C4-2B (cell line): Measurements from ENCODE around the gene FCGR3B.
"Not testable (repeated sequence)": the region's sequence is repeated elsewhere in the genome, so short reads cannot be mapped to it uniquely, and the experiment has no call there.

Experiments used
- CTCF ChIP-seq: fragments of 450-650 bp; conservative IDR thresholded peaks from 2 replicates; pipeline ENCODE4 v1.5.1; 2017; ENCODE audit warnings: mild to moderate bottlenecking
- ZFX ChIP-seq: fragments of 450-650 bp; IDR thresholded peaks from 2 replicates; pipeline ENCODE4 v1.6.1; 2017

DNA sequence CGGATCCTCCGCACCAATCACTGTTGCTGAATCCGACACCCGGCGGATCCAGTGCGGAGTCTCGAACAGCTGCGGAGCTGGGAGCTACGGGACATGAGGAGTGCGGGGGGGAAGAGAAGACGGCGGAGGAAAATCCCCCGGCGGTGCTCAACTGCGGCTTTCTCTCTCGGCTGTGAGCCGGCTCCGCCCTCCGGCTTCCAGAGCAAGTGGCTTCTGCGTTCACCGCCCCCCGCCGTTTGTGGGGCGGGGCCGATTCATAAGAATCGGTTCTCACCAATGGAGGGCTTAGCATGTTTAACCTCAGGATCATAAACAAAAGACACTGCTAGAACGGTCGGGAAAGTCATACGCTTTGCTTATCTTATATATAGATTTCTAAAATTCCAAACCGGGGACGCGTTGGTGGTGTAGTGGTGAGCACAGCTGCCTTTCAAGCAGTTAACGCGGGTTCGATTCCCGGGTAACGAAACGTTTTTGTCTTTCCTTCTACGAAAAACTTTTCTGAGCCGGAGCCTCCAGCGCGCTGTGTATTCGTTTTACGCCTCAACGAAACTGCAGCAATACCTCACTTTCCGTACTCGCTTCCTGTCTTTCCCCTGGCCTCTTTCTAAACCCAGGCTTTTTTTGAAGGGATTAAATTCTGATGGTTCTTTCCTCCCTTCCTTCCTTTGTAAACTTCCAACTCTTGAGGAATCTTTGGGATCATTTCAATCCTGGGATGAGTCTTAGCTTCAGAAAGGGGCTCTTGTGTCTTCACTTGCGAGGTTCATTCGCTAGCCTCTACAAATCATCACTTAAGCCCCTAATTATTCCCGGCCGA lies 18.4 kb downstream of the FCGR3B start:
- TF ChIP-seq CTCF, ZFX: not testable (repeated sequence)
